Activated CD4-positive, alpha-beta T cell treated with anti-CD3 and anti-CD28 coated beads, Interleukin-10, Interleukin-2, amounts not matched to agents 100 ng/mL and 50 ng/mL, durations not matched to agents 16 hours and 8 hours (primary cell): ENCODE results near the gene EPB42.

ENCODE experiments used
- DNase-seq: peaks from one replicate; pipeline ENCODE4 v3.0.0-alpha.2; 2020

The EPB42 gene

GRCh38 chr15:43220991-43221403, at the start of gene EPB42:
TSS of gene EPB42 (minus strand) at chr15:43221018. CDS start at chr15:43220825, 193 bp downstream.
- no peak for DNase-seq

GRCh38 chr15:43270113-43270665, 49.4 kb upstream of the EPB42 start:
- no peak for DNase-seq

GRCh38 chr15:43268111-43269105, 47.6 kb upstream of the EPB42 start:
- DNase-seq = peak; percentile 32

GRCh38 chr15:43267439-43267838, 46.6 kb upstream of the EPB42 start:
- DNase-seq = no peak

- no peak for DNase-seq
Measured at GRCh38 chr15:43266834-43267233, 46.0 kb upstream of the EPB42 start, which contains the start of gene TGM5. TSS of gene TGM5 (minus strand) at chr15:43266928. CDS start at chr15:43266849, 79 bp downstream.

- no peak for DNase-seq
Measured at GRCh38 chr15:43266386-43266785, 45.6 kb upstream of the EPB42 start.

- no peak for DNase-seq
Measured at GRCh38 chr15:43260011-43260615, 39.3 kb upstream of the EPB42 start.

- DNase-seq = no peak
Measured at GRCh38 chr15:43258781-43259180, 38.0 kb upstream of the EPB42 start.

- DNase-seq = no peak
Measured at GRCh38 chr15:43256341-43256740, 35.5 kb upstream of the EPB42 start.

- no peak for DNase-seq
Measured at GRCh38 chr15:43255376-43255775, 34.6 kb upstream of the EPB42 start.

GRCh38 chr15:43253431-43254403, 32.9 kb upstream of the EPB42 start:
- peak; percentile 67 for DNase-seq

- peak; percentile 81 for DNase-seq
Measured at GRCh38 chr15:43251871-43252250, 31.0 kb upstream of the EPB42 start.

- DNase-seq = peak; percentile 68
Measured at GRCh38 chr15:43251185-43251870, 30.5 kb upstream of the EPB42 start.

- no peak for DNase-seq
Measured at GRCh38 chr15:43250785-43251184, 30.0 kb upstream of the EPB42 start.

- peak; percentile 82 for DNase-seq
Measured at GRCh38 chr15:43249699-43250203, 28.9 kb upstream of the EPB42 start.

- peak; percentile 26 for DNase-seq
Measured at GRCh38 chr15:43249236-43249635, 28.4 kb upstream of the EPB42 start.

GRCh38 chr15:43246261-43246774, 25.5 kb upstream of the EPB42 start:
- DNase-seq = no peak

GRCh38 chr15:43244092-43244491, 23.3 kb upstream of the EPB42 start:
- DNase-seq = no peak

GRCh38 chr15:43243020-43243645, 22.3 kb upstream of the EPB42 start:
- no peak for DNase-seq

GRCh38 chr15:43242616-43243015, 21.8 kb upstream of the EPB42 start:
- no peak for DNase-seq

GRCh38 chr15:43241100-43241499, 20.3 kb upstream of the EPB42 start:
- no peak for DNase-seq
